CD14-positive monocyte (primary cell): Measurements from ENCODE around the gene VPS8. TPM values are rescaled to one million over a fixed set of nuclear protein-coding genes. Genes with fewer than 3 reads are reported as not detected.

ENCODE experiments used
- DNase-seq, 3 donors: peaks; one replicate each; pipeline ENCODE4 v3.0.0-alpha.2; 2011 to 2022
- H2AFZ ChIP-seq: 2 replicates; pipeline ENCODE4 v1.6.0; 2012; ENCODE audit warnings: mild to moderate bottlenecking, low read depth, low read length, inconsistent platforms; ENCODE audit not compliant: insufficient read depth, poor library complexity, severe bottlenecking
- H3K27ac ChIP-seq, 2 donors: 1 replicate in 1 of 2; 2 replicates in 1 of 2; pipeline ENCODE4 v1.5.1; 2012 to 2013; ENCODE audit warnings: low read length in 2 of 2, control low read depth in 1 of 2, inconsistent platforms in 1 of 2, low read depth in 1 of 2, mild to moderate bottlenecking in 1 of 2
- H3K27me3 ChIP-seq, 2 donors: one replicate each; pipeline versions ENCODE4 v1.6.0 to v1.6.1; 2011 to 2013; ENCODE audit warnings: low read length in 2 of 2; ENCODE audit not compliant: control insufficient read depth in 2 of 2, insufficient read depth in 2 of 2
- H3K36me3 ChIP-seq, 2 donors: replicated peaks in 1 of 2; 1 replicate in 1 of 2; 2 replicates in 1 of 2; pipeline versions ENCODE4 v1.5.1 to v1.6.1; 2012 to 2013; ENCODE audit warnings: low read length in 2 of 2, control low read depth in 1 of 2, inconsistent platforms in 1 of 2, mild to moderate bottlenecking in 1 of 2; ENCODE audit not compliant: insufficient read depth in 2 of 2, control insufficient read depth in 1 of 2
- H3K4me1 ChIP-seq, 2 donors: 1 replicate in 1 of 2; 2 replicates in 1 of 2; pipeline versions ENCODE4 v1.5.1 to v1.6.1; 2012 to 2013; ENCODE audit warnings: low read length in 2 of 2, control low read depth in 1 of 2, inconsistent platforms in 1 of 2, mild to moderate bottlenecking in 1 of 2, moderate library complexity in 1 of 2; ENCODE audit not compliant: insufficient read depth in 2 of 2, control insufficient read depth in 1 of 2
- H3K4me2 ChIP-seq: replicated peaks from 2 replicates; pipeline ENCODE3; 2012; ENCODE audit warnings: low read length, moderate library complexity, mild to moderate bottlenecking; ENCODE audit not compliant: poor library complexity, severe bottlenecking; ENCODE audit errors: extremely low read depth
- H3K4me3 ChIP-seq, 3 experiments: fragments of 200-600 bp in 1 of 3; sonication (generic) in 1 of 3; replicated peaks in 1 of 3; 1 replicate in 2 of 3; 2 replicates in 1 of 3; pipeline ENCODE4 v1.5.1; 2011 to 2013; ENCODE audit warnings: low read length in 3 of 3, mild to moderate bottlenecking in 3 of 3, control low read depth in 2 of 3, low read depth in 2 of 3, inconsistent platforms in 1 of 3, moderate library complexity in 1 of 3
- H3K79me2 ChIP-seq: 2 replicates; pipeline ENCODE4 v1.6.0; 2012; ENCODE audit warnings: mild to moderate bottlenecking, control low read depth, inconsistent platforms, low read length, moderate library complexity; ENCODE audit not compliant: insufficient read depth
- H3K9ac ChIP-seq: 2 replicates; pipeline ENCODE4 v1.6.0; 2017; ENCODE audit warnings: low read length, mild to moderate bottlenecking; ENCODE audit not compliant: insufficient read depth, poor library complexity, severe bottlenecking
- H3K9me3 ChIP-seq, 2 donors: replicated peaks in 1 of 2; 1 replicate in 1 of 2; 2 replicates in 1 of 2; pipeline versions ENCODE4 v1.5.1 to v1.6.1; 2012 to 2013; ENCODE audit warnings: low read length in 2 of 2, control low read depth in 1 of 2; ENCODE audit not compliant: control insufficient read depth in 1 of 2, insufficient read depth in 1 of 2
- H4K20me1 ChIP-seq: 2 replicates; pipeline ENCODE4 v1.6.0; 2012; ENCODE audit warnings: mild to moderate bottlenecking, low read length, control low read depth, moderate library complexity; ENCODE audit not compliant: insufficient read depth
- H3K27ac Mint-ChIP-seq, 7 donors: one replicate each; pipeline ENCODE4 v1.8.0; 2020; ENCODE audit warnings: mild to moderate bottlenecking in 7 of 7, mixed read lengths in 7 of 7, moderate library complexity in 6 of 7, inconsistent platforms in 2 of 7
- H3K27me3 Mint-ChIP-seq, 3 donors: one replicate each; pipeline ENCODE4 v1.8.0; 2021 to 2022; ENCODE audit warnings: low read depth in 3 of 3, mild to moderate bottlenecking in 3 of 3, mixed read lengths in 3 of 3, moderate library complexity in 3 of 3, inconsistent platforms in 1 of 3
- H3K36me3 Mint-ChIP-seq, 2 donors: one replicate each; pipeline ENCODE4 v1.8.0; 2020; ENCODE audit warnings: mixed read lengths in 2 of 2, inconsistent platforms in 1 of 2, mild to moderate bottlenecking in 1 of 2
- H3K4me1 Mint-ChIP-seq: one replicate; pipeline ENCODE4 v1.8.0; 2020; ENCODE audit warnings: mild to moderate bottlenecking, mixed read lengths
- H3K4me3 Mint-ChIP-seq, 2 donors: one replicate each; pipeline ENCODE4 v1.8.0; 2020; ENCODE audit warnings: mild to moderate bottlenecking in 2 of 2, mixed read lengths in 2 of 2, moderate library complexity in 1 of 2
- H3K9me3 Mint-ChIP-seq, 7 donors: one replicate each; pipeline ENCODE4 v1.8.0; 2020 to 2022; ENCODE audit warnings: mixed read lengths in 7 of 7, mild to moderate bottlenecking in 6 of 7, moderate library complexity in 6 of 7, inconsistent platforms in 2 of 7
- CTCF ChIP-seq: fragments of 200-600 bp; IDR thresholded peaks from one replicate; pipeline ENCODE4 v1.8.0; 2022; ENCODE audit warnings: antibody characterized with exemption, mild to moderate bottlenecking
- WGBS: methylation state at CpG from one replicate; pipeline ENCODE4 v1.1.5; 2013; ENCODE audit warnings: missing lambda C conversion rate; ENCODE audit not compliant: insufficient coverage; 5-methylcytosine and 5-hydroxymethylcytosine counted together
- intact Hi-C, 2 donors: fragments of 100-400 bp; cut with micrococcal nuclease; formaldehyde crosslinking; loops; one replicate each; pipeline versions ENCODE4 v1.15.0 to v1.15.1; 2023
- polyA plus RNA-seq, 3 donors: library from polyadenylated mRNA; depleted of rRNA in 1 of 3; unstranded in 2 of 3; stranded (reverse) in 1 of 3; fragments of 300-500 nt in 2 of 3; fragments of >200 nt in 1 of 3; fragmentation: Illumina TruSeq in 2 of 3; gene quantifications; 1 replicate in 2 of 3; 2 replicates in 1 of 3; pipeline ENCODE4 v1.2.3, GENCODE V29; 2012 to 2021

VPS8 gene
- polyA plus RNA-seq, 3 donors: 22.0 to 42.3 (median 29.2) TPM

- intact Hi-C loops: loop anchor here in 1 of 2 donors (10.0 kb wide), 1 partner anchor 423 kb away; the partner anchor contains the start of gene THPO
- WGBS: 96% methylated on average over 3 of the region's 3 CpGs
- Histone ChIP-seq H3K79me2 (no peaks in the 10 kb centered on the region), H3K4me1 (peaks cover 17 to 19% of the 10 kb centered on the region in 2 donors), H3K9me3 (peaks cover 0 to 3% of the 10 kb centered on the region in 2 donors), H3K4me2 (no peak overlapping the region), H3K9ac (no peak overlapping the region), H3K27ac (no peak overlapping the region), H2AFZ (no peak overlapping the region), H3K4me3 (no peak overlapping the region), H4K20me1 (no peaks in the 10 kb centered on the region), H3K27me3 (no peaks in the 10 kb centered on the region), H3K36me3 (no peaks in the 10 kb centered on the region)
- peaks cover 3 to 10% (median 3%) of the 10 kb centered on the region in 3 donors for H3K27me3 Mint-ChIP-seq
- DNase-seq: no peak
- no peak for TF ChIP-seq CTCF
- H3K4me3 Mint-ChIP-seq: no peak overlapping the region
- H3K9me3 Mint-ChIP-seq: peaks cover 0 to 7% (median 2%) of the 10 kb centered on the region in 7 donors
- peaks cover 25% of the 10 kb centered on the region for H3K4me1 Mint-ChIP-seq
- no peak overlapping the region for H3K27ac Mint-ChIP-seq
- H3K36me3 Mint-ChIP-seq: no peaks in the 10 kb centered on the region
These were observed 13.8 kb upstream of the VPS8 start for GRCh38 chr3:184798120-184798519.

- no peak overlapping the region for H3K27ac ChIP-seq
- Mint-ChIP-seq H3K9me3 (peaks cover 0 to 2% (median 0%) of the 10 kb centered on the region in 7 donors), H3K4me3 (no peak overlapping the region), H3K27ac (no peak overlapping the region), H3K36me3 (no peaks in the 10 kb centered on the region), H3K4me1 (peaks cover 33% of the 10 kb centered on the region), H3K27me3 (peaks cover 2 to 8% (median 3%) of the 10 kb centered on the region in 3 donors)
- H3K27me3 ChIP-seq: no peaks in the 10 kb centered on the region
- no CpG with 5 or more reads among the region's 6 CpGs for WGBS
- H3K4me1 ChIP-seq: peaks cover 35 to 36% of the 10 kb centered on the region in 2 donors
- no peak for TF ChIP-seq CTCF
- no peak overlapping the region for H3K4me2 ChIP-seq
- intact Hi-C loops: no loop called here
- DNase-seq: no peak
- no peaks in the 10 kb centered on the region for H3K9me3 ChIP-seq
- H3K36me3 ChIP-seq: no peaks in the 10 kb centered on the region
- no peak overlapping the region for H3K9ac ChIP-seq
- H3K4me3 ChIP-seq: no peak overlapping the region
- no peaks in the 10 kb centered on the region for H3K79me2 ChIP-seq
- H4K20me1 ChIP-seq: no peaks in the 10 kb centered on the region
- H2AFZ ChIP-seq: no peak overlapping the region
These were observed 11.5 kb upstream of the VPS8 start for GRCh38 chr3:184800349-184800930.
